NCI-H1105 treated with DMSO at 0.1 percent for 48 hours (cell line): ENCODE data around the gene ARFGAP3.

ENCODE experiments used
- DNase-seq: peaks from one replicate; lab custom pipeline; 2025; lab: John Stamatoyannopoulos, UW

Gene ARFGAP3

GRCh38 chr22:42820045-42820763, 36.9 kb downstream of the ARFGAP3 start:
- no peak for DNase-seq

GRCh38 chr22:42819412-42820044, 37.5 kb downstream of the ARFGAP3 start:
- DNase-seq: no peak

- DNase-seq: no peak
These were observed 39.5 kb downstream of the ARFGAP3 start for GRCh38 chr22:42817556-42817955.

DNA sequence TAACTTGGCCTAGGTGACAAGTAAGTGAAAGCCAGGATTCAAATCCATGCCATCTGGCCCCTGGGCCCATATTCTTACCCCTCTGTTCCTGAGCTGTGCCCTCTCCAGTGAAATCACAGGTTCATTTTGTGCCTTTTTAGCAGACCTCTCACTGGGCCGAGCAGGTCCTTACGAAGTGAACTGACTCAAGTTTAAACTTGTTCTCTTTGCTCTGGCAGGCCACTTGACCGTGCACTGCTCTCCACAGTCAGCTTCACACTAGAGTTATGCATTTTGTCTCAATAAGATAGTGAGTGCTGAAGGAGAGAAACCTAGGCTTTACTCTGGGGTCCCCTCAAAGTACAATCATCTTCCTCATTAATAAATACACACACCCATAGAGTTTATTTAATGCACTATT, 40.7 kb downstream of the ARFGAP3 start:
- peak; percentile 36 for DNase-seq

DNA sequence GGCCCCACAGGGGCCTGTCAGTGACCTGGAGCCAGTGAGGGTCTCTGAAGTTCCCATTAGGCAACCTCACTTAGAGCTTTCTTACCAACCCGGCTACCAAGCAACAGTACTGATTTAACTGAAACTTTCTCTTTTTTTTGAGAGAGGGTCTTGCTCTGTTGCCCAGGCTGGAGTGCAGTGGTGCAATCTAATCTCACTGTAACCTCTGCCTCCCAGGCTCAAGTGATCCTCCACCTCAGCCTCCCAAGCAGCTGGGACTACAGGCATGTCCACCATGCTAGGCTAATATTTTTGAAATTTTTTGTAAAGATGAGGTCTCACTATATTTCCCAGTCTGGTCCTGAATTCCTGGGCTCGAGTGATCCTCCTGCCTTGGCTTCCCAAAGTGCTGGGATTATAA, 42.5 kb downstream of the ARFGAP3 start:
- DNase-seq: no peak

- peak; percentile 91 for DNase-seq
These were observed 42.9 kb downstream of the ARFGAP3 start for GRCh38 chr22:42814215-42814614.

- DNase-seq: no peak
These were observed 43.6 kb downstream of the ARFGAP3 start for GRCh38 chr22:42813501-42813900.

DNA sequence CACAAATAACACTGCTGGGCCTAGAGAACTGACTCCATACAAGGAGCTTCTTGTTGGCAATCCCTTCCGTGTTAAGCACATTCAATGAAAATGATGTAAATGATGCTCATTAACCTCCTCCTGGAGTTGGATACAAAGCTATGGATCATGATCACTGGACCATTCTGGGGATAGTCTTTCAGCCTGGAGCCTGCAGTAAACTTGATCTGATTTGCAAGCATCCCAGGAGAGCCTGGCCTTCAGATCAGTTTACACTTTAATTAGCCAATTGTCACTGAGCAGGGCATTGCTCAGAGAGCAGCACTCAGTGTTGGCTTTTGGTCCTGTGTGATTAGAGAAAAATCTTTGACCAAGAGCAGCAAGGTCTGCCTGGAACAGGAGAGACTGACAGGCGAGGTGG, 45.6 kb downstream of the ARFGAP3 start:
- no peak for DNase-seq

- DNase-seq: no peak
These were observed 48.6 kb downstream of the ARFGAP3 start for GRCh38 chr22:42808521-42808920.

- no peak for DNase-seq
These were observed 49.9 kb downstream of the ARFGAP3 start for GRCh38 chr22:42807185-42807584.

- peak; percentile 29 for DNase-seq
These were observed 50.9 kb downstream of the ARFGAP3 start for GRCh38 chr22:42805998-42806830.

DNA sequence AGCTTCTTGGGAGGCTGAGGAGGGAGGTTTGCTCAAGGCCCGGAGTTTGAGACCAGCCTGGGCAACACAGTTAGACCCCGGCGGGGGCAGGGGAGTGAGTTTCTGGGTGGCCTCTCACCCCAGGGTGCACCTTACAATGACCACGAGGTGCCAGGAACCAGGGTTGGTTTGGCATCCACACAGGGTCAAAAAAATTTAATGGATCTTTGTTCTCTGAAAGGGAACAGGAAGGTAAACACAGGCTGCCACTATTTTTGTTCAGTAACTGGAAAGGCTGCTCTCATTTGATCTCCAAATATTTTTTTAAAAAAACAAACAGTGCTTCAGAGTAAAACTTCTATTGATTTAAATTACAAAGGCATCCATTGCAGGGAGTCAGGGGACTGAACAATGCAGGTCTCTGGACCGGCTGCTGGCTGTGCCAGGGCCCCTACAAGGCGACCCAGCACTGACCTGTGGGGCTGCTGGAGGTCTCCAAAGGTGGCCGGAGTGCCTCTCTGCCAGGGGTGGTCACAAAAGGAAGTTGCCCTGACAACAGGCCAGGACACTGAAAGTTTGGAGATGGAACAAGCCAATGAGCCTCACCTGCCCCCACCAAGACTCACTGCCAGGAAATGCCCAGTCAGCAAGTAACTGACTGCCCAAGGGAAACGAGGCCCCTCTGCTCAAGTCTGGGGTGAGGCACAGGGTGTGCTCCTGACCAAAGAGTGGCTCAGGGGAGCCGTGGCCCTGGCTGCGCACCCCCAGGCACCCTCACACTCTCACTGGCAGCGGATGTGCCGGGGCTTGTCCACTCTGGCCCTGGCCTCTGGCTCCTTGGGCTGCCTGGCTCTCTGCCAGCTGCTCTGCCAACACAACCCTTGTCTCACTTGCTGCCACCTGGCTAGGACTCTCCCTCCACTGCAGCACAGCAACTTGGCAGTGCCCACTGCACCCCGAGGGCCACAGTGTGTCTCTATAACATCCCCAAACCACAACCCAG, 51.8 kb downstream of the ARFGAP3 start:
- DNase-seq: peak; percentile 70

DNA sequence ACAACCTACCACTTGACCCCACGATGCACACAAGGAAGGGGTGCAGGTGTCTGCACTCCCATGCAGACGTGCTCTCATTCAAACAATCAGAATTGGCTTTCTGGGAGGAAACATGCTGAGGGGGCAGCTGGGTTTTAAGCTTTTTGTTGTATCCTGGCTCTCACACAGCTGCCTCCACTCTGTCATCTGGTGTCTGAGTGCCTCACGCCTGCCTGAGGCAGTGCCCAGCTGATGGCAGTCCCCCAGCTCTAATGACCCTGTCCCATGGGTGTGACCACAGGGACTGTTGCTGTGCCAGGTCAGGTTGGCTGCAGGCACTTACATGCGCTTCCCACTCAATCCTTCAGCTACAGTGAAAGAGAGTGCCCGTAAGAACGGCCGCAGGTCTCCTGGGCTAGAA, 53.7 kb downstream of the ARFGAP3 start:
- peak; percentile 10 for DNase-seq

DNA sequence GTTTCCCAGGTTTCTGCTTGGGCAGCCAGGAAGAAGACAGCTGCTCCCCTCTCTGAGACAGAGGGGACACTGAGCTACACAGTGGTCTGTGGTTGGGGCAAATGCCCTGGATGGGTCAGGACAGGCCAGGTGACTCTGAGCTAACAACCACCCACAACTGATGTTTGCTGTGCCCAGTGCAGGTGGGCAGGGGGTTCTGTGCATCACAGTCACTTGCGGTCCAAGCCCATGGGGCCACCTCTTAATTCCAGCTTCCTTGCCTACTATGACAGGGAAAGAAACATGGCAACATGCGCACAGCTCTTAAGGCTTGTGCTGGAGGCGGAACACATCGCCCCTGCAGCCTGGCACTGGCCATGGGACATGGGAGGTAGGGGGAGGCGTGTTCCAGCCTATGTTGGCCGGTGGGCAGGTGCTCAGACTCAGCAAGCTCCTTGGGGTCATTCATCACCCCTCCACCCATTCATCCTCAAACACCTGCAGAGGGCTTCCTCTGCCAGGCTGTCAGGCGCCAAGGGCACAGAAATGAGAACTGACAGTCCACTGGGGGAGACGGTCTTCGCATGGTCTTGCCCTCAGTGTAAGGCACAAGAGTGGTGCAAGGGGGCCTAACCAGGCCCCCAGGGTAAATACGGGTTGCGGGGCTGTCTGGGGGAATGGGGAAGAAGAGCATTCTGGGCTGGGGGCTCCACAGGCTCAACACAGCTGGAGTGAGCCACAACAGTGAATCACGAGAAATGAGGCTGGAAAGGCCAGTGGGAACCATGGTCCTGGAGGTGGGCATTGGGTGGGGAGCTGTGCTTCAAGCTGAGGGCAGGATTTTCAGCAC, 55.6 kb downstream of the ARFGAP3 start:
- DNase-seq: no peak

GRCh38 chr22:42800451-42801251, 56.4 kb downstream of the ARFGAP3 start:
- no peak for DNase-seq

GRCh38 chr22:42799461-42800405, 57.3 kb downstream of the ARFGAP3 start:
- no peak for DNase-seq

DNA sequence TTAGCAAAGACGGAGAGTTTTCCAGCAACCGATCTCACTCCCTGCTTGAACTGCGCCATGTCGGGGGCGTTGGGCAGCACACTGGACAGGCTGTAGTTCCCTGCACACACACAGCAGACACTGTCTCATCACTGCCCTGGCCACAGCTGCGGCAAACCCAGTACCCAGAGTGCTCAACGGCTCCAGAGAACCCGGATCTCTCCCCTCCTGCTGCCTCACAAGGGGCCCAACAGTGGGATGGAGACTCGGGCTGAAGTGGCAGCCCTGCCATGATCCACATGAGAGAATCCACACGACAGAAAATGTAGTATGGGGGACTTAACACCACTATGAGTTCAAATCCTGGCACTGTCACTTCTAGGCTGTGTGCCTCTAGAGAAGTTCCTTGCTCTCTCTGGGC, 58.0 kb downstream of the ARFGAP3 start:
- no peak for DNase-seq

GRCh38 chr22:42797011-42797410, 60.1 kb downstream of the ARFGAP3 start:
- DNase-seq: no peak

- DNase-seq: no peak
These were observed 61.0 kb downstream of the ARFGAP3 start for GRCh38 chr22:42796081-42796480.
